HepG2 (cell line): ENCODE data around the gene SNPH. TPM values are rescaled to one million over a fixed set of nuclear protein-coding genes. Genes with fewer than 3 reads are reported as not detected.

Experiments
- ATF1 ChIP-seq: IDR thresholded peaks from 2 replicates; pipeline ENCODE4 v1.6.1; 2016; ENCODE audit warnings: mild to moderate bottlenecking, control low read depth
- CAMTA2 ChIP-seq: sonication (generic); formaldehyde crosslinking; IDR thresholded peaks from 2 replicates; pipeline ENCODE4 v1.4.0; 2020; ENCODE audit warnings: mild to moderate bottlenecking, missing genetic modification reagents, borderline replicate concordance
- CENPX ChIP-seq: sonication (generic); formaldehyde crosslinking; IDR thresholded peaks from 2 replicates; pipeline ENCODE4 v1.9.0; 2021; ENCODE audit warnings: mild to moderate bottlenecking, missing genetic modification reagents, moderate library complexity
- HCFC1 ChIP-seq: fragments of 150-350 bp; IDR thresholded peaks from 2 replicates; pipeline ENCODE4 v1.6.1; 2014; ENCODE audit warnings: low read depth, low read length
- HNRNPLL ChIP-seq: fragments of 200-400 bp; formaldehyde crosslinking; IDR thresholded peaks from 2 replicates; pipeline ENCODE4 v1.6.1; 2017; ENCODE audit warnings: mild to moderate bottlenecking, low read depth, low read length; ENCODE audit not compliant: poor library complexity, severe bottlenecking
- HOXA3 ChIP-seq: sonication (generic); formaldehyde crosslinking; IDR thresholded peaks from 2 replicates; pipeline ENCODE4 v1.5.0; 2020; ENCODE audit warnings: missing genetic modification reagents
- NFKB2 ChIP-seq: sonication (generic); formaldehyde crosslinking; IDR thresholded peaks from 2 replicates; pipeline ENCODE4 v1.4.0; 2020; ENCODE audit warnings: missing genetic modification reagents, borderline replicate concordance
- PRMT3 ChIP-seq: sonication (generic); formaldehyde crosslinking; IDR thresholded peaks from 2 replicates; pipeline ENCODE4 v1.8.1; 2022; ENCODE audit warnings: low read depth, mild to moderate bottlenecking, moderate library complexity, missing genetic modification reagents, borderline replicate concordance
- PRPF4 ChIP-seq: fragments of 200-400 bp; formaldehyde crosslinking; IDR thresholded peaks from 2 replicates; pipeline ENCODE4 v1.6.1; 2016; ENCODE audit warnings: low read length, low read depth; ENCODE audit not compliant: poor library complexity, severe bottlenecking
- SALL2 ChIP-seq: sonication (generic); formaldehyde crosslinking; IDR thresholded peaks from 2 replicates; pipeline ENCODE4 v1.8.1; 2023; ENCODE audit warnings: mild to moderate bottlenecking, missing genetic modification reagents, inconsistent platforms
- SCMH1 ChIP-seq: sonication (generic); formaldehyde crosslinking; IDR thresholded peaks from 2 replicates; pipeline ENCODE4 v1.9.0; 2021; ENCODE audit warnings: missing genetic modification reagents, mild to moderate bottlenecking, borderline replicate concordance
- ZNF24 ChIP-seq: fragments of 450-650 bp; IDR thresholded peaks from 2 replicates; pipeline ENCODE4 v1.6.1; 2017; ENCODE audit warnings: antibody characterized with exemption, mild to moderate bottlenecking
- ZNF263 ChIP-seq: sonication (generic); formaldehyde crosslinking; IDR thresholded peaks from 2 replicates; pipeline ENCODE4 v1.4.0; 2020; ENCODE audit warnings: missing genetic modification reagents
- polyA plus RNA-seq, 8 experiments: library from polyadenylated mRNA; depleted of rRNA in 3 of 8; stranded (reverse) in 7 of 8; unstranded in 1 of 8; fragments of >200 nt; fragmentation: Illumina TruSeq in 4 of 8; extraction: Trizol in 4 of 8; gene quantifications; 2 replicates each; pipeline versions ENCODE4 v1.2.1 to v1.2.3, GENCODE V29; 2011 to 2016; ENCODE audit warnings: low read depth in 4 of 8, missing spikeins in 1 of 8, mixed read lengths in 1 of 8; ENCODE audit not compliant: insufficient read depth in 1 of 8
- total RNA-seq, 5 experiments: library from RNA; depleted of rRNA; stranded (reverse); fragments of >200 nt; fragmentation: Illumina TruSeq; extraction: Trizol; gene quantifications; 2 replicates each; pipeline ENCODE4 v1.2.3, GENCODE V29; 2016; ENCODE audit warnings: low read depth in 1 of 5
- TF ChIP-seq, protein P1 (sequence below): sonication (generic); formaldehyde crosslinking; IDR thresholded peaks from 2 replicates; pipeline ENCODE4 v1.9.0; 2021; ENCODE audit warnings: missing genetic modification reagents, borderline replicate concordance
- TF ChIP-seq, protein P2 (sequence below), 2 experiments: fragments of 450-650 bp in 1 of 2; sonication (generic) in 1 of 2; formaldehyde crosslinking in 1 of 2; IDR thresholded peaks; 2 replicates each; pipeline versions ENCODE4 v1.6.1 to v1.8.0; 2016 to 2022; ENCODE audit warnings: antibody characterized with exemption in 1 of 2, mild to moderate bottlenecking in 1 of 2, missing genetic modification reagents in 1 of 2
- TF ChIP-seq, protein P3 (sequence below): fragments of 450-650 bp; IDR thresholded peaks from 2 replicates; pipeline ENCODE4 v1.6.1; 2017

Gene SNPH
- total and polyA plus RNA-seq, 2 of the 13 experiments (the other 11 are each of a cell fraction or from before 2014, with no cell fraction given), result 0.09 TPM; not detected in 1

DNA sequence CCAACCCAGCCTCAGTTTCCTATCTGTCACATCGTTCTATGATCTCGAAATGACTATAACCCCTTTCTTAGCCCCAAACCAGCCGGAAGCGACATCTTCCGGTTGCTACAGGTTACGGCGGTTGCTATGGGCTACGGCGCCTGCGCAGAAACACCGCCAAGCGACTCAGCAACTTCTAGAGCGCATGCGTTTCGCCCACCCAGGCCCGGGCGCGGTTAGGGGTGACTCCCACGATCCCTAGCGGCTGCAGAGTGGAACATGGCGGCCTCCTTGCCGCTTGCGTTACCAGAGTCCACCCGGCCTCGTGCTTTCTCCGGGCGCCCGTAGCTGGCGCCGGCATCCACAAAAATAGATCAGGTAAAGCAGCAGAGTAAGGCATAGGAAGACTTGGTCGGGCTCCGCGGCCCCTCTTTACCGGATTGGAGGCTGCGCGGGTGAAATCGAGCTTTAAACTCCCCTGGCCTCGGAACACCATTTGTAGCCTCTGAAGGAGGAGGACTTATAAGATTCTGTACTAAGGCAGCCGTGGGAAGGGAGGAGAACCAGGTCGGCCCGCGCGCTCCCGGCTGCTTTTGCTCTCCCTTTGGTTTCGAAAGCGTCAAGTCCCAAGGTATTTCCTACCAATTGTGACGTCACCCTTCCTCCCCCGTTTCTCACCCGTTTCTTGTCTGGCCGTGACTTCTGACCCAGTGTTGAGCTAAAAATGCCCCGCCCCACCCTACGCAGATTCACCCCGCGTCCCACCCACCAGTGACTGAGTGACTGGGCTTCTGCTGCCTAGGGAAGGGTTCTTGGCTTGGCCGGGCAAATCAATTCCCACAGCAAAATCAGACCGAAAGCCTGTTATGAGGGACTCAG lies 59.3 kb downstream of the SNPH start (continued):
- TF ChIP-seq, protein P1, sequence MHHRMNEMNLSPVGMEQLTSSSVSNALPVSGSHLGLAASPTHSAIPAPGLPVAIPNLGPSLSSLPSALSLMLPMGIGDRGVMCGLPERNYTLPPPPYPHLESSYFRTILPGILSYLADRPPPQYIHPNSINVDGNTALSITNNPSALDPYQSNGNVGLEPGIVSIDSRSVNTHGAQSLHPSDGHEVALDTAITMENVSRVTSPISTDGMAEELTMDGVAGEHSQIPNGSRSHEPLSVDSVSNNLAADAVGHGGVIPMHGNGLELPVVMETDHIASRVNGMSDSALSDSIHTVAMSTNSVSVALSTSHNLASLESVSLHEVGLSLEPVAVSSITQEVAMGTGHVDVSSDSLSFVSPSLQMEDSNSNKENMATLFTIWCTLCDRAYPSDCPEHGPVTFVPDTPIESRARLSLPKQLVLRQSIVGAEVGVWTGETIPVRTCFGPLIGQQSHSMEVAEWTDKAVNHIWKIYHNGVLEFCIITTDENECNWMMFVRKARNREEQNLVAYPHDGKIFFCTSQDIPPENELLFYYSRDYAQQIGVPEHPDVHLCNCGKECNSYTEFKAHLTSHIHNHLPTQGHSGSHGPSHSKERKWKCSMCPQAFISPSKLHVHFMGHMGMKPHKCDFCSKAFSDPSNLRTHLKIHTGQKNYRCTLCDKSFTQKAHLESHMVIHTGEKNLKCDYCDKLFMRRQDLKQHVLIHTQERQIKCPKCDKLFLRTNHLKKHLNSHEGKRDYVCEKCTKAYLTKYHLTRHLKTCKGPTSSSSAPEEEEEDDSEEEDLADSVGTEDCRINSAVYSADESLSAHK (CRISPR knock-in tag), result no peak; the same call in 1 of the 2 replicates
- TF ChIP-seq PRMT3 (CRISPR knock-in tag) (no peak), HCFC1 (peak; percentile 47; the same call in 1 of the 2 replicates), PRPF4 (no peak), ZNF24 (no peak), ZNF263 (peak; percentile 68), CENPX (CRISPR knock-in tag) (no peak), SCMH1 (CRISPR knock-in tag) (no peak), ATF1 (CRISPR knock-in tag) (peak; percentile 94), HNRNPLL (peak; percentile 84), NFKB2 (peak; percentile 98), HOXA3 (CRISPR knock-in tag) (peak; percentile 81), SALL2 (CRISPR knock-in tag) (peak; percentile 89), CAMTA2 (CRISPR knock-in tag) (no peak)
- TF ChIP-seq, protein P2, sequence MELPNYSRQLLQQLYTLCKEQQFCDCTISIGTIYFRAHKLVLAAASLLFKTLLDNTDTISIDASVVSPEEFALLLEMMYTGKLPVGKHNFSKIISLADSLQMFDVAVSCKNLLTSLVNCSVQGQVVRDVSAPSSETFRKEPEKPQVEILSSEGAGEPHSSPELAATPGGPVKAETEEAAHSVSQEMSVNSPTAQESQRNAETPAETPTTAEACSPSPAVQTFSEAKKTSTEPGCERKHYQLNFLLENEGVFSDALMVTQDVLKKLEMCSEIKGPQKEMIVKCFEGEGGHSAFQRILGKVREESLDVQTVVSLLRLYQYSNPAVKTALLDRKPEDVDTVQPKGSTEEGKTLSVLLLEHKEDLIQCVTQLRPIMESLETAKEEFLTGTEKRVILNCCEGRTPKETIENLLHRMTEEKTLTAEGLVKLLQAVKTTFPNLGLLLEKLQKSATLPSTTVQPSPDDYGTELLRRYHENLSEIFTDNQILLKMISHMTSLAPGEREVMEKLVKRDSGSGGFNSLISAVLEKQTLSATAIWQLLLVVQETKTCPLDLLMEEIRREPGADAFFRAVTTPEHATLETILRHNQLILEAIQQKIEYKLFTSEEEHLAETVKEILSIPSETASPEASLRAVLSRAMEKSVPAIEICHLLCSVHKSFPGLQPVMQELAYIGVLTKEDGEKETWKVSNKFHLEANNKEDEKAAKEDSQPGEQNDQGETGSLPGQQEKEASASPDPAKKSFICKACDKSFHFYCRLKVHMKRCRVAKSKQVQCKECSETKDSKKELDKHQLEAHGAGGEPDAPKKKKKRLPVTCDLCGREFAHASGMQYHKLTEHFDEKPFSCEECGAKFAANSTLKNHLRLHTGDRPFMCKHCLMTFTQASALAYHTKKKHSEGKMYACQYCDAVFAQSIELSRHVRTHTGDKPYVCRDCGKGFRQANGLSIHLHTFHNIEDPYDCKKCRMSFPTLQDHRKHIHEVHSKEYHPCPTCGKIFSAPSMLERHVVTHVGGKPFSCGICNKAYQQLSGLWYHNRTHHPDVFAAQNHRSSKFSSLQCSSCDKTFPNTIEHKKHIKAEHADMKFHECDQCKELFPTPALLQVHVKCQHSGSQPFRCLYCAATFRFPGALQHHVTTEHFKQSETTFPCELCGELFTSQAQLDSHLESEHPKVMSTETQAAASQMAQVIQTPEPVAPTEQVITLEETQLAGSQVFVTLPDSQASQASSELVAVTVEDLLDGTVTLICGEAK (IDR thresholded peaks at IDR 0.05), result no peak
- TF ChIP-seq, protein P2 (CRISPR knock-in tag; IDR thresholded peaks at IDR 0.05), result peak; percentile 36; the same call in 1 of the 2 replicates
- TF ChIP-seq, protein P3, sequence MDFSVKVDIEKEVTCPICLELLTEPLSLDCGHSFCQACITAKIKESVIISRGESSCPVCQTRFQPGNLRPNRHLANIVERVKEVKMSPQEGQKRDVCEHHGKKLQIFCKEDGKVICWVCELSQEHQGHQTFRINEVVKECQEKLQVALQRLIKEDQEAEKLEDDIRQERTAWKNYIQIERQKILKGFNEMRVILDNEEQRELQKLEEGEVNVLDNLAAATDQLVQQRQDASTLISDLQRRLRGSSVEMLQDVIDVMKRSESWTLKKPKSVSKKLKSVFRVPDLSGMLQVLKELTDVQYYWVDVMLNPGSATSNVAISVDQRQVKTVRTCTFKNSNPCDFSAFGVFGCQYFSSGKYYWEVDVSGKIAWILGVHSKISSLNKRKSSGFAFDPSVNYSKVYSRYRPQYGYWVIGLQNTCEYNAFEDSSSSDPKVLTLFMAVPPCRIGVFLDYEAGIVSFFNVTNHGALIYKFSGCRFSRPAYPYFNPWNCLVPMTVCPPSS, result no peak
